Epithelial cell of proximal tubule (primary cell): ENCODE measurements around the gene METTL1. TPM values are rescaled to one million over a fixed set of nuclear protein-coding genes. Genes with fewer than 3 reads are reported as not detected.

ENCODE experiments used
- DNase-seq: peaks from one replicate; pipeline ENCODE4 v3.0.0-alpha.2; 2011; ENCODE audit warnings: low read depth
- H3K4me3 ChIP-seq: 2 replicates; pipeline ENCODE4 v1.5.1; 2011; ENCODE audit warnings: low read depth, mild to moderate bottlenecking, low read length
- CTCF ChIP-seq: conservative IDR thresholded peaks from 2 replicates; pipeline ENCODE4 v1.5.1; 2012; ENCODE audit warnings: low read depth, mild to moderate bottlenecking, low read length
- total RNA-seq: library from RNA; depleted of rRNA; stranded (reverse); fragments of >200 nt; gene quantifications from 2 replicates; pipeline ENCODE4 v1.2.3, GENCODE V29; 2015

Gene METTL1
- total RNA-seq, 1 donor from 2014 or later: 27.3 TPM

- no peak for DNase-seq
- TF ChIP-seq CTCF: no peak
- H3K4me3 ChIP-seq: no peak overlapping the region
These were observed 31.9 kb downstream of the METTL1 start for GRCh38 chr12:57739914-57740538.

- TF ChIP-seq CTCF: no peak
- no peak overlapping the region for H3K4me3 ChIP-seq
- DNase-seq: no peak
These were observed 32.5 kb downstream of the METTL1 start for GRCh38 chr12:57739387-57739786.

GRCh38 chr12:57738661-57739237, 33.2 kb downstream of the METTL1 start, which contains the start of gene AGAP2:
Gene AGAP2, minus strand, starts transcription at chr12:57738742. Its CDS starts 496 bp downstream, at chr12:57738246.
- TF ChIP-seq CTCF: no peak
- H3K4me3 ChIP-seq: peak within 1 kb of the TSS; percentile 4
- no peak for DNase-seq

- TF ChIP-seq CTCF: peak; percentile 26
- peak overlapping the region; percentile 4 for H3K4me3 ChIP-seq
- DNase-seq: no peak
These were observed 34.1 kb downstream of the METTL1 start for GRCh38 chr12:57737467-57738460.

GRCh38 chr12:57736741-57737466, 35.0 kb downstream of the METTL1 start:
- no peak overlapping the region for H3K4me3 ChIP-seq
- no peak for TF ChIP-seq CTCF
- no peak for DNase-seq

- peak overlapping the region; percentile 7 for H3K4me3 ChIP-seq
- DNase-seq: no peak
- peak; percentile 34 for TF ChIP-seq CTCF
These were observed 35.8 kb downstream of the METTL1 start for GRCh38 chr12:57735952-57736740.
